Measurements from ENCODE around the gene CALML6.

- TF ChIP-seq CTCF (IDR thresholded peaks at IDR 0.05) (no peak), POLR2A (IDR thresholded peaks at IDR 0.05) (no peak)
Observed at GRCh38 chr1:1927751-1928150, 12.7 kb downstream of the CALML6 start.

Measured in Peyer's patch (tissue), 4 donors.